Mucosa of descending colon (tissue), 3 donors: ENCODE results near the gene RELA. TPM values are rescaled to one million over a fixed set of nuclear protein-coding genes. Genes with fewer than 3 reads are reported as not detected.
A peak's percentile ranks its signal among the peaks of the same experiment; 100 is the strongest.
"Not testable (repeated sequence)": the region's sequence is repeated elsewhere in the genome, so short reads cannot be mapped to it uniquely, and the experiment has no call there.

Experiments used
- ATAC-seq: fragments of 200-7000 bp; cut with Tn5 transposase; one replicate; pipeline ENCODE4 v1.9.1; 2020; ENCODE audit warnings: mild to moderate bottlenecking, moderate library complexity
- DNase-seq, 3 donors: peaks; one replicate each; pipeline ENCODE4 v3.0.0-alpha.2; 2020
- H3K36me3 ChIP-seq: fragments of 200-600 bp; one replicate; pipeline ENCODE4 v1.8.0; 2021; ENCODE audit warnings: low read depth, mild to moderate bottlenecking
- H3K4me1 ChIP-seq: fragments of 200-600 bp; one replicate; pipeline ENCODE4 v1.8.0; 2021; ENCODE audit warnings: low read depth, mild to moderate bottlenecking
- H3K4me3 ChIP-seq: fragments of 200-600 bp; one replicate; pipeline ENCODE4 v1.8.0; 2021; ENCODE audit warnings: mild to moderate bottlenecking
- H3K9me3 ChIP-seq: fragments of 200-600 bp; one replicate; pipeline ENCODE4 v1.8.0; 2021; ENCODE audit warnings: mild to moderate bottlenecking
- intact Hi-C, 2 donors: fragments of 100-400 bp; cut with DNase I in 1 of 2; cut with micrococcal nuclease in 1 of 2; formaldehyde crosslinking; loops; one replicate each; pipeline versions ENCODE4 v1.11.0 to v1.11.1; 2022; cut with DNase I, micrococcal nuclease
- total RNA-seq, 3 donors: library from RNA; stranded (reverse); fragmentation: NEBNext Ultra II Directional in 2 of 3; extraction: Animal tissue kit (Norgen Biotek cat#: 25700) in 2 of 3; gene quantifications; one replicate each; pipeline versions ENCODE4 v1.2.1 to v1.2.4, GENCODE V29; 2021 to 2023
- TF ChIP-seq, protein P1 (sequence below): fragments of 200-600 bp; IDR thresholded peaks from one replicate; pipeline ENCODE4 v1.8.0; 2022; ENCODE audit warnings: antibody characterized with exemption, mild to moderate bottlenecking
- donor health status: DM: no; HTN: no; CAD: no; lungs with moderate emphysema.
- donor health status: DM: no; HTN: no; CAD: no.
- donor health status: DM: no; HTN: yes; CAD: no.

Gene RELA
- total RNA-seq, 3 donors from 2014 or later = 69.1 to 89.6 (median 71.0) TPM

- DNase-seq (peak in 1 of 3 donors; percentile 58), ATAC-seq (no peak)
- no peak overlapping the region for H3K4me3 ChIP-seq
- no peaks in the 10 kb centered on the region for H3K9me3 ChIP-seq
- H3K36me3 ChIP-seq = no peaks in the 10 kb centered on the region
- TF ChIP-seq, protein P1, sequence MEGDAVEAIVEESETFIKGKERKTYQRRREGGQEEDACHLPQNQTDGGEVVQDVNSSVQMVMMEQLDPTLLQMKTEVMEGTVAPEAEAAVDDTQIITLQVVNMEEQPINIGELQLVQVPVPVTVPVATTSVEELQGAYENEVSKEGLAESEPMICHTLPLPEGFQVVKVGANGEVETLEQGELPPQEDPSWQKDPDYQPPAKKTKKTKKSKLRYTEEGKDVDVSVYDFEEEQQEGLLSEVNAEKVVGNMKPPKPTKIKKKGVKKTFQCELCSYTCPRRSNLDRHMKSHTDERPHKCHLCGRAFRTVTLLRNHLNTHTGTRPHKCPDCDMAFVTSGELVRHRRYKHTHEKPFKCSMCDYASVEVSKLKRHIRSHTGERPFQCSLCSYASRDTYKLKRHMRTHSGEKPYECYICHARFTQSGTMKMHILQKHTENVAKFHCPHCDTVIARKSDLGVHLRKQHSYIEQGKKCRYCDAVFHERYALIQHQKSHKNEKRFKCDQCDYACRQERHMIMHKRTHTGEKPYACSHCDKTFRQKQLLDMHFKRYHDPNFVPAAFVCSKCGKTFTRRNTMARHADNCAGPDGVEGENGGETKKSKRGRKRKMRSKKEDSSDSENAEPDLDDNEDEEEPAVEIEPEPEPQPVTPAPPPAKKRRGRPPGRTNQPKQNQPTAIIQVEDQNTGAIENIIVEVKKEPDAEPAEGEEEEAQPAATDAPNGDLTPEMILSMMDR = no peak
- peaks cover 15% of the 10 kb centered on the region for H3K4me1 ChIP-seq
- intact Hi-C loops = no loop called here
These were observed 20.6 kb downstream of the RELA start for GRCh38 chr11:65642014-65642671.

- no peaks in the 10 kb centered on the region for H3K9me3 ChIP-seq
- no peak for ATAC-seq
- peak in 1 of 3 donors; percentile 54 for DNase-seq
- no peak overlapping the region for H3K4me3 ChIP-seq
- peaks cover 15% of the 10 kb centered on the region for H3K4me1 ChIP-seq
- intact Hi-C loops = no loop called here
- TF ChIP-seq, protein P1 = no peak
- H3K36me3 ChIP-seq = no peaks in the 10 kb centered on the region
These were observed 21.3 kb downstream of the RELA start for GRCh38 chr11:65641297-65642013.

DNA sequence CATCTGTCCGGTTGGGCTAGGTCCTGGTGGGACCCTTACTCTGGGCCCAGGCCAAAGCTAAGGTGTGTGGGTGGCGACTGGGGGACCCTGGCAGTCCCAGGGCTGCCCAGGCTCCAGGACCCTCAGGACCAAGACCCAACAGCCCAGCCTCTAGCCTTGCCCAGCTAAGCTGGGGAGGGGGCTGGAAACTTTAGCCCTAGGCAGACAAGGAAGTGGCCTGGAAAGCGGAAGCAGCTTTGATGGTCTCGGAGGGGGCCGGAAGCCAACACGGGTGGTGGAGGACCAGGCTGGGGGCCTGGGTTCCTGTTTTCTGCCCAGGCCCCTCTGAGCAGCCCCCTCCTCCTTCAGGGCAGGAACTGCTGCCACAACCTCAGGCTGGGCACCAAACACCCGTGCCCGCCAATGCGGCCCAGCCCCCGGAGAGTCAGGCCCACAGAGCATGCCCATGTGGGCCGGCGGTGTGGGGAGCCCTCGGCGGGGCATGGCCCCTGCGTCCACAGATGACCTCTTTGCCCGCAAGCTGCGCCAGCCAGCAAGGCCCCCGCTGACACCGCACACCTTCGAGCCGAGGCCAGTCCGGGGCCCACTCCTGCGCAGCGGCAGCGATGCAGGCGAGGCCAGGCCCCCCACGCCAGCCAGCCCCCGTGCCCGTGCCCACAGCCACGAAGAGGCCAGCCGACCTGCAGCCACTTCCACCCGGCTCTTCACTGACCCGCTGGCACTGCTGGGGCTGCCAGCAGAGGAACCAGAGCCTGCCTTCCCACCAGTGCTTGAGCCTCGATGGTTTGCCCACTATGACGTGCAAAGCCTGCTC is 22.0 kb downstream of the RELA start:
- Histone ChIP-seq H3K4me1 (peaks cover 15% of the 10 kb centered on the region), H3K9me3 (no peaks in the 10 kb centered on the region), H3K36me3 (no peaks in the 10 kb centered on the region), H3K4me3 (no peak overlapping the region)
- intact Hi-C loops = no loop called here
- ATAC-seq = peak; percentile 37
- DNase-seq = peak; percentile 57 to 88 (median 67)
- TF ChIP-seq, protein P1 = no peak

DNA sequence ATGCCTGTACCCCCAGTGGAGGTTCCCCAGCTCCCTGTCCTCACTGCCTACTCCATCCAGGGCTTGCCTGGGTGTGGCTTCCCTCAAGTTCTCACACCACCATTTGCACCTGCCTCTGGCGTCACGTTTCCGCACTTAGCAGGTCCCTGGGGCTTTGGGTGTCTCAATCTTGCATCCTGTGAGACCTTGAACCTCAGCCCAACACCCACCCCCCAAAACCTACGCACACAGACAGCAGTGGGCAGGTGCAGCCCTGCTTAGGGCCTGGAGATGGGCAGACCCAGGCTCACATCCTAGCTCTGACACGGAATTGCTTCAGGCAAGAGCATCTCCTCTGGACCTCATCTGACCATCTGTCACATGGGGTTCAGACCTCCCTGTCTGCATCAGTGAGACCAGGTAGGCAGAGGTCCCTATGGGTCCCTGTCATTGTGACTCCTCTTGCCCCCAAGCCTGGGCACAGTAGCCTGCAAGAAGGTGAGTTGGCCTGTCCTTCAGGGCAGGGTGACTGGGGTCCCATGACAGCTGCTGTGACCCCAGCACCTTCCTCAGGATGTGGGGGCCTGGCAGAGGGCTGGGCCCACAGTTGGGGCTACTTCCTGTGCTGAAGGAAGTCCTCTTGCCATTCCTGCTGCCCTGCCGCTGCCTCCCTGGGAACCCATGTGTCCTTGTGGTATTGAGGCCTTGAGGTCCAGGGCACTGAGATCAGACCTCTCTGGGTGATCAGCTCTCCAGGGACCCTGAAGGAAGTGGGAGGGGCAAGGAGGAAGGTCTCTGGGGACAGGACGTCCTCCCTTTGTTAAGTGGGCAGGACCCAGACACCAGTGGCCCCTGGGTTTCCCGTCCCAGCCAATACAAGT is 22.9 kb downstream of the RELA start:
- Histone ChIP-seq H3K4me3 (no peak overlapping the region), H3K36me3 (no peaks in the 10 kb centered on the region), H3K4me1 (peaks cover 15% of the 10 kb centered on the region), H3K9me3 (no peaks in the 10 kb centered on the region)
- peak; percentile 46 for ATAC-seq
- TF ChIP-seq, protein P1 = no peak
- intact Hi-C loops = no loop called here
- DNase-seq = peak; percentile 51 to 89 (median 56)

DNA sequence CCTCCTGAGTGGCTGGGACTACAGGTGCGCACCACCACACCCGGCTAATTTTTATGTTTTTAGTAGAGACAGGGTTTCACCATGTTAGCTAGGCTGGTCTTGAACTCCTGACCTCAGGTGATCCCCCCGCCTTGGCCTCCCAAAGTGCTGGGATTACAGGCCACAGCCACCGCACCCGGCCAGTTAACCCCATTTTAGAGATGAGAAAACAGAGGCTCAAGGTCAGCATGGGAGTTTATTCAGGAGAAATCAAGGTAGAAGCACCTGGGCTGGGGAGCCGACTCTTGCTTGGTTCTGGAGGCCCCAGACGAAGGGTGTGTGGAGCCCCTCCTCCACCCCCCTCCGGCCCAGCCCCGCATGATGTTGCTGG is 23.5 kb downstream of the RELA start:
- H3K36me3 ChIP-seq, DNase-seq, ATAC-seq, H3K4me3 ChIP-seq, intact Hi-C loops, H3K9me3 ChIP-seq: not testable (repeated sequence)
- H3K4me1 ChIP-seq = peaks cover 15% of the 10 kb centered on the region
